Left colon (tissue), 2 donors: Measurements from ENCODE around the gene ATOH8. TPM values are rescaled to one million over a fixed set of nuclear protein-coding genes. Genes with fewer than 3 reads are reported as not detected.

Source experiments
- ATAC-seq: fragments of 200-7000 bp; cut with Tn5 transposase; one replicate; pipeline ENCODE4 v1.9.1; 2020; ENCODE audit warnings: mild to moderate bottlenecking, moderate library complexity
- DNase-seq, 2 donors: peaks; one replicate each; pipeline ENCODE4 v3.0.0-alpha.2; 2020
- intact Hi-C, 2 donors: fragments of 100-400 bp; cut with DNase I in 1 of 2; cut with micrococcal nuclease in 1 of 2; formaldehyde crosslinking; loops; one replicate each; pipeline versions ENCODE4 v1.11.2 to v1.14.0; 2022; cut with DNase I, micrococcal nuclease
- total RNA-seq, 2 donors: library from RNA; stranded (reverse); fragmentation: NEBNext Ultra II Directional; extraction: Animal tissue kit (Norgen Biotek cat#: 25700); gene quantifications; one replicate each; pipeline ENCODE4 v1.2.1, GENCODE V29; 2021
- donor health status: DM: no; HTN: no; CAD: no.
- donor health status: DM: yes; HTN: yes; CAD: no.

The ATOH8 gene
- total RNA-seq, 2 donors from 2014 or later = 3.4 to 4.6 TPM

DNA sequence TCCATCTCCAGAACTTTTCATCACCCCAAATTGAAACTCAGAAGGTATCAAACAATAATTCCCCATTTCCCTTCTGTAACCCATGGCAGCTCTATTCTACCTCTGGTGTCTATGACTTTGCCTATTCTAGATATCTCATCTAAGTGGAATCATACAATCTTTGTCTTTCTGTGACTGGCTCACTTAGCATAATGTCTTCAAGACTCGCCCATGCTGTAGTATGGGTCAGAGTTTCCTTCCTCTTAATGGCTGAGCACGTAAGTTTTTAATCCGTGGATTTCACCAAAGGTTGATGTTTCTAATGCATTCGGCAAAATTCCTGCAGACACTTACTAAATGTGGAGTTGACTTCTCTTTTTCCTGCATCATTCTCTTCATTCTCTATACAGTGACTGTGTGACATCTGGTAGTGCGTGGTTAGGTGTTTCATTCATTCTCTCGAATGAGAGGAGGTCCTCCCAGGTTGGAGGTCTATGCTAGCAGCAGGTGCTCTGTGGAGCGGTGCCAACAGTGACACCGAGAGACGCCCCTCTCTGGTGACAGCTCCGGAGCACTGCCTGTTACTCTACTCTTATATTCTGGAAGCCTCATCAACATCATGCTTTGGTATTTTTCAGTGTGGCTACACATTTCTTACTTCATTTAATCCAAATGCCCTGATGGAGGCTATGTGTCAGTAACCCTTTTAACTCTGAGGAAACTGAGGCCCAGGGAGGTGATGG lies 50.1 kb downstream of the ATOH8 start:
- no peak for DNase-seq
- intact Hi-C loops = no loop called here

GRCh38 chr2:85804583-85804982 lies 50.8 kb downstream of the ATOH8 start:
- intact Hi-C loops = no loop called here
- ATAC-seq (no peak), DNase-seq (no peak)

More for the DNA sequence above, 50.1 kb downstream of the ATOH8 start:
- ATAC-seq = no peak

GRCh38 chr2:85806358-85807118 lies 52.7 kb downstream of the ATOH8 start:
- peak; percentile 87 for ATAC-seq
- intact Hi-C loops = no loop called here
- no peak for DNase-seq

DNA sequence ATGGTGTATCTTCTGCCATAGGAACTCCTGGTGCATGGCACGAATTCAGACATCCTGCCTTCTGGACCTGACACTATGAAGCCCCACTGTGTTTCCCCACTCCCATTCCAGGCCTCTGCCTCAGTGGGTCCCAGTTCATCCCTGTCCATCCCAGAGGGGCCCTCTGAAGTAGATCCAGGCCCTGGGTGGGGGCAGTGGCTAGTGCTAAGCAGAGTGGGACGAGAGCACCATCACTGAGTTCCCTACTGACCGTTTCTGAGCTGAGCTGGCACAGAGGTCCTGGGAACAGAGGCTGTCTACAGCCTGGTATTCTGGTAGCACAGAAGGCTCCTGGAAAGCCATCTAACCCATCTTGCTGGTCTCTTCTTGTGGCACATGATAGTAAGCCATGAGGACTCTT lies 54.0 kb downstream of the ATOH8 start:
- no peak for DNase-seq
- no peak for ATAC-seq
- intact Hi-C loops = no loop called here

GRCh38 chr2:85810371-85811179 lies 56.8 kb downstream of the ATOH8 start:
- intact Hi-C loops = loop anchor here (5.0 kb wide), 1 partner anchor 83 kb away; no protein-coding TSS in a partner anchor
- DNase-seq = no peak
- ATAC-seq = no peak

GRCh38 chr2:85811180-85812093 lies 57.6 kb downstream of the ATOH8 start:
- peak in 1 of 2 donors; percentile 61 for DNase-seq
- ATAC-seq = peak; percentile 59
- intact Hi-C loops = loop anchor here (5.0 kb wide), 1 partner anchor 84 kb away; no protein-coding TSS in a partner anchor

- ATAC-seq (no peak), DNase-seq (no peak)
- intact Hi-C loops = loop anchor here (5.0 kb wide), 1 partner anchor 85 kb away; no protein-coding TSS in a partner anchor
Measured at GRCh38 chr2:85812094-85812735, 58.4 kb downstream of the ATOH8 start.

- ATAC-seq (no peak), DNase-seq (no peak)
- intact Hi-C loops = loop anchor here (5.0 kb wide), 1 partner anchor 86 kb away; no protein-coding TSS in a partner anchor
Measured at GRCh38 chr2:85813211-85813981, 59.6 kb downstream of the ATOH8 start.

DNA sequence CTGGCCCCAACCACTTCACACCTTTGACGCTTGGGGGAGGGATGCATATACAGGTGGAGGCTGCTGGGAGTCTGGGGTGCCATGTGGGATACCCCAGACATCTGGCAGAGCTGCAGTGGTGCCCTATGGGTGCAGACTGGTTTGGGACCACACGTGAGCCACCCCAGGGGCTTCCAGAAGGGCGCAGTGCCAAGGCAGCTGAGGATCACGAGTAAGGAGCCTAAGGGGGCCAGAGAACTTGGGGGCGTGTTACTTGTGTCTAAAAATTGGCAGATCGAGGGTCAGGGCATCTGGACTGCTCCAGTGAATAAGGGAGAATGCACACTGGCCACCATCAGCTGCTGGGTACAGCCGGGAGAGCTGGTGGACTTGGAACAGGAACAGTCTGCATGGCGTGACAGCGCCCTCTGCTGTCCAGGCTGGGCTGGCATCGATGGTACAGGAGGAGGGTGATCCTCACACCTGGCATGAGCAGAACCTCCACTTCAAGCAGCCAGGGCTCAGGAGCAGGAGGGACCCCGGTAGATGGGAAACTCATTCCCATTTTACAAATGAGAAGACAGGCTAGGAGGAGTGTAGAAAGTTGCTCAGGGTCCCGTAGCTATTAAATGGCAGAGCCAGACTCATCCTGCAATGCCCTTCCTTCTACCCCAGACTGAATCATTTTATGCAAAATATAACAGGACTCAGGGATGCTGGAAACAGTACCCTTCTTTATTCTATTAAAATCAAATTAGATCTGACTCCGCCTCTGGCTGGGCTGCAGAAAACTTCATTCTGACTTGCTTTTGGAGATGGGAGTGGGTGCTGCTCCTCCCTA lies 60.4 kb downstream of the ATOH8 start:
- intact Hi-C loops = loop anchor here (5.0 kb wide), 1 partner anchor 87 kb away; no protein-coding TSS in a partner anchor
- DNase-seq = peak; percentile 76 to 92
- ATAC-seq = peak; percentile 94

DNA sequence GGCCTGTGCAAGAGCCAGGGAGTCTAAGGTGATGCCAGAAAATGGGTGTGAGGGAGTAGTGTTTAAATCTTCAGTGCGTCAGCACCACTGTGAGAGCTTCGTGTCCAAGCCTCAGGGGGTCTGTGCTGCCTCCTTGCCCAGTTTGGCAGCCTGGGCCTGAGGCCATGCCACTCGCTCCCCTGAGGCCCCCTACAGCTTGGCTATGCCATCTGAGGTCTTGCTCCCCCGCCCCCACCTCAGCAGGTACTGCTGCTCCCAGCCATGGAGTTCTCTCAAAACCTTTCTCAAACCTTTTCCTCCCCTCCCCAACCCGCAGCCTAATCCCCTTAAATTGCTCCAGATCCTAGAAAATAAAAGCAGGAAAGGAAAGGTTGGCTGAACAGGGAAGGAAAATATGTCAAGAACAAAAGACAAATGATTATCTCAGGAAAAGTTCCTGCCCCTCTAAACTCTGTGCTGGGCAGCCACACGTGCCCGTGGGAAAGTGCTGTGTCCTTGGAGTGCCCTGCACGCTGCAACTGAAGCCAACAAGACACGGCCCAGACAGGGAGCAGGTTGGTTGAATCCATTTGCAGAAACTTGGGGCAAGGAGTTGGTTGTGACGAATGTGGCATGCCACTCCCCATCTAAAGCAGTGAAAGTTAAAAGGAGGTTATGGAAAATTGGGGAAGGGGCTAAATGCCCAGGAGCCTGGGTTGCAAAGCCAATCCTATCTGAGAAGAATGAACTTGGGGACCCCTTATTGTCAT lies 61.2 kb downstream of the ATOH8 start:
- intact Hi-C loops = loop anchor here (5.0 kb wide), 1 partner anchor 88 kb away; no protein-coding TSS in a partner anchor
- no peak for DNase-seq
- ATAC-seq = no peak

DNA sequence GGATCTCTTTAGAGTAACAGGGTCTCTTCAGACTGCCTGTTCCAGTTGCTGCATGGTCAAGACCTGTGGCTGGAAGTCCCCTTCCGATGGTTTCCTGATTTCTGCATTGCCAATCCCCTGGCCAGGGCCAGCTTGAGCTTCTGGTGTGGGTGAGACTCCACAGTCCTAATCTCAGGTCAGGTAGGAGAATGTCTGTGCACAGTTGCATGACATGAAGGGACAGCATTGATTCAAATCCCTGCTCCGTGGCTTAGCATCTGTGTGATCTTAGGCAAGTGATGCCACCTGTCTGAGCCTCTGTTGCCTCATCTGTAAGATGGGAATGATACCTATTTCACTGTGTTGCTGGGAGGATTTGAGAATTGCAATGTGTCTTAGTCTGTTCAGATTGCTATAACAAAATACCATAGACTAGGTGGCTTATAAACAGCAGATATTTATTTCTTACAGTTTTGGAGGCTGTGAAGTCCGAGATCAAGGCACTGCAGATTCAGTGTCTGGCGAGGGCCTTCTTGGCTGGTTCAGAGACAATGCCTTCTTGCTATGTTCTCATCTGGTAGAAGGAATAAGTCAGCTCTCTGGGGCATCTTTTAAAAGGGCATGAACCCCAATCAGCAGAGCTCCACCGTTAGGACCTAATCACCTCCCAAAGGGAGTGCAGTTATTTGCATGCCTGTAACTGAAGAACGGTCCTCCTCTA lies 66.2 kb downstream of the ATOH8 start:
- intact Hi-C loops = no loop called here
- ATAC-seq (no peak), DNase-seq (no peak)

GRCh38 chr2:85822766-85823165 lies 69.0 kb downstream of the ATOH8 start:
- DNase-seq = no peak
- no peak for ATAC-seq
- intact Hi-C loops = no loop called here

DNA sequence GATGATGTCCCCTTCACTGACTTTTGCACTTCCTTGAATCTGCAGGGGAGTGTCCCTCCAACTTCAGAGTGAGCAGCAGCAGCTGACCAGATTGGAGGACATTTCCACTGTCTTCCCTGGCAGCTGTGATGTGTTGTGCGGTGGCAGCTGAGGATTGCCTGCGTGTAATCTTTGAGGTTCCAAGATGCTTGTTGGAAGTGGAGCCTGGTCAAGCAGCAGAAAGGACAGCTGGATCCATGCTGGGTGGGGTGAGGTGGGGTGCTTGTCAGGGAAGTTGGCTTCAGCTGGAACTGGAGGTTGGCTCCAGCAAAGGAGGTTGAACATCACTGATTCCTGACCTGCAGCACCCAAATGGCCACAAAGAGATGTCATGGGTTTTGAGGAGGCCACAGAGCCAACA lies 70.2 kb downstream of the ATOH8 start:
- DNase-seq (no peak), ATAC-seq (no peak)
- intact Hi-C loops = no loop called here

- intact Hi-C loops = loop anchor here (5.0 kb wide), 2 partner anchors 60 to 255 kb away; partner anchors contain the start of gene ST3GAL5 (in 1 of the 2)
Measured at GRCh38 chr2:85826990-85827878, 73.4 kb downstream of the ATOH8 start.

More at GRCh38 chr2:85826990-85827878, 73.4 kb downstream of the ATOH8 start:
- ATAC-seq (peak; percentile 95), DNase-seq (peak in 1 of 2 donors; percentile 83)
